ENCODE measurements around the gene LGALS13.
"Not testable (repeated sequence)": the region's sequence is repeated elsewhere in the genome, so short reads cannot be mapped to it uniquely, and the experiment has no call there.

Gene LGALS13

DNA sequence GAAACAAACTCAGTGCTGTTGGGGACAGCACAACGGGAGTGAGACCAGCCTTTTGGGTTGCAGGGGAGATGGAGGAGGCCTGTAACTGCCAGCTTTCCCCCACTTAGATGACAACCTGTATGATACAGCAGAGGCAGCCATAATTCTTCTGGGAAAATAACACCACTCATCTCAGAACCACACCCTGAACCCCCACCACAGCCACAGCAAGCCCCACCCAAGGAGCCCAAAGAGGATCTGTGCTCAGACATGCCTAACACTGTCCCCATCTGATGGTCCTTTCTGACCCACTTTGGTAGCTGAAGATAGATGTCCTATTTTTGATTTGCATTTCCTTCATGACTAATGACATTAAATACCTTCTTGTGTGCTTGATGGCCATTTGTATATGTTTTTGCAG lies 15.4 kb downstream of the LGALS13 start:
- DNase-seq (ENCODE audit: low read depth in 2 of 2), result no peak

DNA sequence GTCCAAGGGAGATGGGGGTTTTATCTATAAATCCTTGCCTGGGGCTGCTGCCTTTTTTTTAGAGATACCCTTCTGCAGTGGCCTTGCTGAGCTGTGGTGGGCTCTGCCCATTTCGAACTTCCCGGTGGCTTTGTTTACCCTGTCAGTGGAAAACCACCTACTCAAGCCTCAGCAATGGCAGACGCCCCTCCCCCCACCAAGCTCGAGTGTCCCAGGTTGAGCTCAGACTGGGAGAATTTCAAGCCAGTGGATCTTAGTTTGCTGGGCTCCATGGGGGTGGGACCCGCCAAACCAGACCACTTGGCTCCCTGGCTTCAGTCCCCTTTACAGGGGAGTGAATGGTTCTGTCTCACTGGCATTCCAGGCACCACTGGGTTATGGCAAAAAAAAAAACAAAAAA lies 21.6 kb downstream of the LGALS13 start:
- no peak for DNase-seq (ENCODE audit: low read depth in 2 of 2)

DNA sequence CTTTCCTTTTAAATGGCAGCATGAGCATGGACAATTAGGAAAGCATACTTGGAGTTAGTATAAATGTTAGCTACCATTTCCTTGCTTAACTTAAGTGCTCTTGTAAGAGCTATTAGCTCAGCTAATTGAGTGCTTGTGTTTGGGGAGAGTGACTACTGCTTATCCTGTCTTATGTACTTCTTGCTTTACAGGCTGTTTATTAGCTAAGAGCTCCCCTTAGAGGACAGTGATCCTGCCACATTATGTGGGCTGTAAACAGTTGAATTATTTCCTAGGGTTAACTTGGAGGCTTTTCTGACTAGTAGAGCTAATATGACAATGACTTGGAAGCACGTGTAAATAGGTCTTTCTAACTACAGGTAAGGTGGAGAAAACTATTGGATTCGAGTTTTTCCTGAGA lies 25.3 kb downstream of the LGALS13 start:
- not testable (repeated sequence) for DNase-seq (ENCODE audit: low read depth in 2 of 2)

DNA sequence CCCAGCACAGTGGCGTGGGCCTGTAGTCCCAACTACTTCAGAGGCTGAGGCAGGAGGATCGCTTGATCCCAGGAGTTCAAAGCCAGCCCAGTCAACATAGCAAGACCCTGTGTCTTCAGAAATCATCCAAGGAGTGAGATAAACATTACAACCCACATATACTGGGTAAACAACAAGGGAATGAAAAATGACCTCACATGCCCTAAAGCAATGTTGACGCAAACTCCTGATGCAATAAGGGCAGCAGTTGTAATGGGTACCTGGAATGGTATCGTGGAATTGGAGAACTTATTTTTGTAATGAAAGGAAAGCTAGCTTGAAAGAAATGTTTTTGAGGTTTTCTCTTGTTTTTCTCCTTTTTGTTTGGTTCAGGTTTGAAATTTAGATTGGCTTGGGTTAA lies 28.9 kb downstream of the LGALS13 start:
- no peak for DNase-seq (ENCODE audit: low read depth in 2 of 2)

DNA sequence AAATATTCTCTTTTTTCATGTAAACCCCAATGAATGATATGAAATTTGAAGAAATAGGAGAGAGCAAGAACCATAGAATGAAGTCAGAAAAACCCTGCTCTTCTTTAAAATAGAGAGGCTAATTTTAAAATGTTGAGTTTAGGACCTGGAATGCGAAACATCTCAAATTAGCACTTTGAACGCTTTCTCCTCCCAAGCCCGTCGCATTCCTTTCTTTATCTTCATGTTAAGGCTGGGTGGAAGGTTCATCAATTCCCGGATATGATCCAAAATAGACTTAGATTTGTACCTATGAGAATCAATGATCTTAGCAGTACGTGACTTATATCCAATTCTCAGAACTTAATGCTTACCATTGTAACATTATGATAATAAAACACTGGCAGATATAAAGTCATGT lies 29.3 kb downstream of the LGALS13 start:
- no peak for DNase-seq (ENCODE audit: low read depth in 2 of 2)

DNA sequence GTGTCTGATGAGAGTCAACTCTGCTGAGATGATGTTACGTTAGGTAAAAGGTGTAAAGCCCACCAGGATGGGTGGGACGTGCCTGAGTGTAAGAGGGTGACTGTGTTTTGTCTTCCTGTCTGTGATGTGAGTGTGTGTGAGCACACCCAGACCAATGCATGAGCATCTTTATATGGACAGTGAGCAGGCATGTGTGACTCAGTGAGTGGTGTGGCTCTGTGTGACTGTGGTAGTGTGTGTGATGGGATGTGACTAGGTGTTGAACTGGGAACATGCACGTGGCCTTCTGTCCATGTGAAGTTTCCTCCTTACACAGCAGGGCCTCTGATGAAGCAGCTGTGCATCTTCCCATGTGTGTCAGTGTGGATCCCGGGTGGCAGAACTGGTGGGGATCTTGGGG lies 35.6 kb downstream of the LGALS13 start:
- DNase-seq (ENCODE audit: low read depth in 2 of 2), result no peak

DNA sequence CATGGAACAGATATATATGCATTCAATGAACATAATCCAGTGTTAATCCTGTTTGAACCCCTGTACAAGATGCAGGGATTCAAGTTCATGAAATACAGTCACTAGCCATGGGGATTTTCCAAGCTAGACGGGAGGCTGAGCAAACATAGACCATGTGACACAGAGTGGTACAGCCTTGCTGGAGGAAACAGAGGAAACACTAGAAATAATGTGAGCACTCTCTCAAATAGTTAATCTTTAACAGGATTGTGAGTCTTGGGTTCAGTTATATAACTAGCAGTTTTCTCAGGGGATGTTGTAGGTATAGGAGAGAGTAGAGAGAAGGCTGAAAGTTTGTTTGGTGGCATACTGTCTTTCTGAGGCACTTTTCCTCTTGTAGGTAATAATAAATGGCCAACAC lies 39.4 kb downstream of the LGALS13 start:
- no peak for DNase-seq (ENCODE audit: low read depth in 2 of 2)

DNA sequence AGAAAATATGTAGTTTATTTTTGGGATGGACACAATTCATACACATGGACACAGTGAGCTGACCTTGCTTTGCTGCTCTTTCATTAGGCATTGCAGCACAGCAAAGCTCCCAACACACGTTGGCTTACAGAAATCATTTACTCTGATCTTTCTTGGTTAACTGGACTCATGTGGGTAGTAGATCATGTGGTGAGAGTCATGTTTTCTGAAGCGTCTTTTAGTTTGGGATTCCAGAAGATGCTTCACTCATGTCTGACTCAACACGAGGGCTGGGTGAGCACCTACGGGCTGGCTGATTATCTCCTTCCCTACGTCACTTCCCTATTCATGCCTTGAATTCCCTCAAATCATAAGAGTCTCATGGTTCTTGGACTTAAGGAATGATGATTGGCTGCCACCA lies 41.3 kb downstream of the LGALS13 start:
- no peak for DNase-seq (ENCODE audit: low read depth in 2 of 2)

DNA sequence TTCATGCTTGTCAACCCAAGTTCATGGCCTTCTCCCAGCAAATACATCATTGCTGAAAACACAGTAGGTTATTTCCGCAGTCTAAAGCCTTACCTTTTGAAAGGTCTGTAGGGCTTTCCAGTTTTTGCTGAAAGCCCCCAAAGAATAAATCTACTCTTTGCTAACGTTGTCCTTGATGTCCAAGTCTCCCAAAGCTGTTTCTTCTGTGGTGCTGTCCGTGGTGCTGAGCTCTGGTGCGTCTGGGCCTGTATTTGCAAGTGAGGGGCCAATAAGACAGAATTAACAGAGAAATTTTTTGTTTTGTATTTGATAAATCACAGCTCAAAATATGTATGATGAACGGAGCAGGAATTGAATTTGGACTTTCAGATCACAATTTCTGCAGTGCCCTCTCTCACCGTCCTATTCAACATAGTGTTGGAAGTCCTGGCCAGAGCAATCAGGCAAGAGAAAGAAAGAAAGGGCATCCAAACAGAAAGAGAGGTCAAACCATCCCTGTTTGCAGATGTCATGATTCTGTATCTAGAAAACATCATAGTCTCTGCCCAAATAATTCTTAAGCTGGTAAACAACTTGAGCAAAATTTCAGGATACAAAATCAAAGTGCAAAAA lies 43.6 kb downstream of the LGALS13 start:
- no peak for DNase-seq (ENCODE audit: low read depth in 2 of 2)

DNA sequence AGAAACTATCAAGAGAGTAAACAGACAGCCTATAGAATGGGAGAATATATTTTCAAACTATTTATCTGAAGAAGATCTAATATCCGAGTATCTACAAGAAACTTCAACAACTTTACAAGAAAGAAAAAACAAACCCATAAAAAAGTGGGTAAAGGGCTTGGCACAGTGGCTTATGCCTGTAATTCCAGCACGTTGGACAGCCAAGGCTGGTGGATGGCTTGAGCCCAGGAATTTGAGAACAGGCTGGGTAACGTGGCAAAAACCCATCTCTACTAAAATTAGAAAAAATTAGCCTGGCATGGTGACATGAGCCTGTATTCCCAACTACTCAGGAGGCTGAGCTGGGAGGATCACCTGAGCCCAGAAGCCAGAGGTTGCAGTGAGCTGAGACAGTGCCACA lies 45.6 kb downstream of the LGALS13 start:
- no peak for DNase-seq (ENCODE audit: low read depth in 2 of 2)

DNA sequence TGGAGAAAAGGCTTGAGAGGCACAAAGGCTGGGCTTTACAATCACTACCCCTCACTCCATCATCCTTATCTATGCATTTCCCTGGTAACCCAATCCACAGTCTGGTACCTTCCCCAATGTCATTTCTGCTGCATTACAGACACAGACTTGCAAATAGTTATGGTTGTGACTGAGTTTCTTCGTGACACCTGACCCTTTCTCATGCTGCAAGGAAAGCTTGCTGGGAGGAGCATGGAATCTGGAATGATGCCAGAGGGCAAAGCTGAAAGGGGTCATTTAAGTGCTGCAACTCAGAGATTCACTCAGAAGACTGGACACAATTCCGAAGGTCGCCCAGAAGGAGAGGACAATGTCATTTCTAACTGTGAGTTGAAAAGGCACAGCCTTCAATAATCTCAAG lies 53.3 kb downstream of the LGALS13 start, which contains the start of gene LGALS16:
Gene LGALS16, plus strand, starts transcription at position 301 of the 400 bp plus-strand sequence. Its CDS starts 49 bp downstream, at position 350.
- DNase-seq (ENCODE audit: low read depth in 2 of 2), result no peak

Measured in fibroblast of skin of left biceps (primary cell).